Trophoblast cell (in vitro differentiated cells and primary cell): ENCODE measurements around the gene CCDC106.

Experiments
- DNase-seq, 2 donors: peaks; one replicate each; pipeline ENCODE4 v3.0.0-alpha.2; 2016
- H2AFZ ChIP-seq: 2 replicates; pipeline ENCODE4 v1.6.1; 2013; ENCODE audit warnings: low read length, moderate library complexity, mild to moderate bottlenecking; ENCODE audit not compliant: insufficient read depth, poor library complexity
- H2AK5ac ChIP-seq: 2 replicates; pipeline ENCODE4 v1.6.1; 2013; ENCODE audit warnings: mild to moderate bottlenecking, low read length
- H2BK120ac ChIP-seq: 2 replicates; pipeline ENCODE4 v1.6.1; 2013; ENCODE audit warnings: low read length, mild to moderate bottlenecking, moderate library complexity; ENCODE audit not compliant: insufficient read depth, poor library complexity
- H2BK12ac ChIP-seq: 2 replicates; pipeline ENCODE4 v1.6.1; 2013; ENCODE audit warnings: mild to moderate bottlenecking, low read length, moderate library complexity
- H2BK5ac ChIP-seq: 2 replicates; pipeline ENCODE4 v1.6.1; 2013; ENCODE audit warnings: low read length, low read depth, moderate library complexity, mild to moderate bottlenecking; ENCODE audit not compliant: poor library complexity
- H3K14ac ChIP-seq: 2 replicates; pipeline ENCODE4 v1.6.1; 2013; ENCODE audit warnings: mild to moderate bottlenecking, low read length
- H3K18ac ChIP-seq: 2 replicates; pipeline ENCODE4 v1.6.1; 2013; ENCODE audit warnings: mild to moderate bottlenecking, low read length
- H3K23ac ChIP-seq: 2 replicates; pipeline ENCODE4 v1.6.1; 2013; ENCODE audit warnings: low read length
- H3K27ac ChIP-seq: 2 replicates; pipeline ENCODE4 v1.5.1; 2013; ENCODE audit warnings: low read depth, mild to moderate bottlenecking, inconsistent platforms, low read length, moderate library complexity
- H3K27me3 ChIP-seq: 2 replicates; pipeline ENCODE4 v1.6.1; 2013; ENCODE audit warnings: inconsistent platforms, mild to moderate bottlenecking, low read length, moderate library complexity; ENCODE audit not compliant: insufficient read depth
- H3K36me3 ChIP-seq, 2 experiments: 1 replicate in 1 of 2; 2 replicates in 1 of 2; pipeline ENCODE4 v1.6.1; 2013; ENCODE audit warnings: low read length in 2 of 2, mild to moderate bottlenecking in 2 of 2, moderate library complexity in 1 of 2; ENCODE audit not compliant: insufficient read depth in 2 of 2, control insufficient read depth in 1 of 2
- H3K4ac ChIP-seq: 2 replicates; pipeline ENCODE4 v1.6.1; 2013; ENCODE audit warnings: low read depth, mild to moderate bottlenecking, low read length, moderate library complexity
- H3K4me1 ChIP-seq, 2 experiments: 1 replicate in 1 of 2; 2 replicates in 1 of 2; pipeline ENCODE4 v1.6.1; 2013; ENCODE audit warnings: low read length in 2 of 2, mild to moderate bottlenecking in 2 of 2, moderate library complexity in 1 of 2; ENCODE audit not compliant: insufficient read depth in 2 of 2, control insufficient read depth in 1 of 2
- H3K4me2 ChIP-seq: 2 replicates; pipeline ENCODE4 v1.6.1; 2013; ENCODE audit warnings: inconsistent platforms, mild to moderate bottlenecking, low read length, moderate library complexity
- H3K4me3 ChIP-seq: 2 replicates; pipeline ENCODE4 v1.5.1; 2013; ENCODE audit warnings: mild to moderate bottlenecking, low read depth, low read length, inconsistent platforms
- H3K79me1 ChIP-seq: one replicate; pipeline ENCODE4 v1.6.1; 2013; ENCODE audit warnings: low read length
- H3K79me2 ChIP-seq: 2 replicates; pipeline ENCODE4 v1.6.1; 2013; ENCODE audit warnings: low read length, mild to moderate bottlenecking; ENCODE audit not compliant: control insufficient read depth, insufficient read depth, poor library complexity
- H3K9ac ChIP-seq: 2 replicates; pipeline ENCODE4 v1.6.1; 2013; ENCODE audit warnings: mild to moderate bottlenecking, low read length
- H3K9me3 ChIP-seq: 2 replicates; pipeline ENCODE4 v1.6.1; 2013; ENCODE audit warnings: low read depth, mild to moderate bottlenecking, control low read depth, inconsistent platforms, low read length; ENCODE audit not compliant: insufficient read depth
- H4K12ac ChIP-seq: 2 replicates; pipeline ENCODE4 v1.6.1; 2013; ENCODE audit warnings: low read depth, mild to moderate bottlenecking, low read length, moderate library complexity
- H4K8ac ChIP-seq: 2 replicates; pipeline ENCODE4 v1.6.1; 2013; ENCODE audit warnings: low read depth, mild to moderate bottlenecking, low read length, moderate library complexity
- H4K91ac ChIP-seq: one replicate; pipeline ENCODE4 v1.6.1; 2013; ENCODE audit warnings: low read depth, mild to moderate bottlenecking, low read length, moderate library complexity
- WGBS: extraction: QIAGEN DNeasy Blood & Tissue Kit; methylation state at CpG from one replicate; pipeline ENCODE4 v1.1.7; 2013; ENCODE audit warnings: missing lambda C conversion rate; ENCODE audit not compliant: insufficient read length, insufficient coverage; ENCODE audit errors: extremely low coverage; 5-methylcytosine and 5-hydroxymethylcytosine counted together

Gene CCDC106

GRCh38 chr19:55659822-55660221, 11.8 kb downstream of the CCDC106 start:
- WGBS, result no CpG with 5 or more reads among the region's 9 CpGs
- Histone ChIP-seq H4K91ac (no peak overlapping the region), H3K4me1 (peaks cover 3 to 10% of the 10 kb centered on the region in 2 experiments), H3K27ac (no peak overlapping the region), H3K36me3 (peaks cover 67 to 71% of the 10 kb centered on the region in 2 experiments), H2AFZ (no peak overlapping the region), H2AK5ac (no peak overlapping the region), H3K4me3 (no peak overlapping the region), H3K4me2 (no peak overlapping the region), H3K27me3 (no peaks in the 10 kb centered on the region), H3K18ac (no peak overlapping the region), H2BK5ac (no peak overlapping the region), H3K79me1 (peaks cover 6% of the 10 kb centered on the region), H3K23ac (no peak overlapping the region), H3K9me3 (peaks cover 1% of the 10 kb centered on the region), H3K4ac (peak overlapping the region; percentile 98), H4K8ac (no peak overlapping the region), H3K9ac (no peak overlapping the region), H3K79me2 (peaks cover 42% of the 10 kb centered on the region), H4K12ac (no peak overlapping the region), H3K14ac (no peak overlapping the region), H2BK12ac (no peak overlapping the region), H2BK120ac (no peak overlapping the region)
- no peak for DNase-seq

GRCh38 chr19:55660404-55660803, 12.4 kb downstream of the CCDC106 start:
- Histone ChIP-seq H3K79me1 (peaks cover under 1% of the 10 kb centered on the region), H2AK5ac (no peak overlapping the region), H3K4me3 (no peak overlapping the region), H2BK12ac (no peak overlapping the region), H3K4ac (peak overlapping the region; percentile 22), H3K9me3 (peaks cover 1% of the 10 kb centered on the region), H3K27me3 (no peaks in the 10 kb centered on the region), H3K4me2 (no peak overlapping the region), H3K27ac (no peak overlapping the region), H4K12ac (no peak overlapping the region), H2AFZ (no peak overlapping the region), H3K36me3 (peaks cover 71 to 75% of the 10 kb centered on the region in 2 experiments), H2BK5ac (no peak overlapping the region), H4K91ac (no peak overlapping the region), H3K9ac (no peak overlapping the region), H3K4me1 (peaks cover 3 to 10% of the 10 kb centered on the region in 2 experiments), H2BK120ac (no peak overlapping the region), H3K23ac (no peak overlapping the region), H3K79me2 (peaks cover 37% of the 10 kb centered on the region), H3K18ac (no peak overlapping the region), H3K14ac (no peak overlapping the region), H4K8ac (no peak overlapping the region)
- whole genome bisulfite sequencing, result no CpG with 5 or more reads among the region's 12 CpGs
- DNase-seq, result no peak

GRCh38 chr19:55660991-55661390, 13.0 kb downstream of the CCDC106 start:
- no peak overlapping the region for H4K8ac ChIP-seq
- H3K14ac ChIP-seq, result no peak overlapping the region
- peaks cover 31% of the 10 kb centered on the region for H3K79me2 ChIP-seq
- H3K4me3 ChIP-seq, result no peak overlapping the region
- no peak overlapping the region for H3K27ac ChIP-seq
- H3K9ac ChIP-seq, result no peak overlapping the region
- H4K91ac ChIP-seq, result no peak overlapping the region
- no peak overlapping the region for H4K12ac ChIP-seq
- no peaks in the 10 kb centered on the region for H3K79me1 ChIP-seq
- peaks cover 1% of the 10 kb centered on the region for H3K9me3 ChIP-seq
- no peak overlapping the region for H3K18ac ChIP-seq
- H2BK12ac ChIP-seq, result no peak overlapping the region
- DNase-seq, result no peak
- H2AFZ ChIP-seq, result no peak overlapping the region
- peaks cover 3 to 10% of the 10 kb centered on the region in 2 experiments for H3K4me1 ChIP-seq
- H3K4me2 ChIP-seq, result no peak overlapping the region
- H3K4ac ChIP-seq, result no peak overlapping the region
- no CpG with 5 or more reads among the region's 16 CpGs for WGBS
- peaks cover 76 to 80% of the 10 kb centered on the region in 2 experiments for H3K36me3 ChIP-seq
- no peak overlapping the region for H3K23ac ChIP-seq
- H2AK5ac ChIP-seq, result no peak overlapping the region
- H3K27me3 ChIP-seq, result no peaks in the 10 kb centered on the region
- H2BK5ac ChIP-seq, result no peak overlapping the region
- H2BK120ac ChIP-seq, result no peak overlapping the region

- Histone ChIP-seq H2BK120ac (no peak overlapping the region), H4K12ac (no peak overlapping the region), H3K79me2 (peaks cover 24% of the 10 kb centered on the region), H3K18ac (no peak overlapping the region), H3K23ac (no peak overlapping the region), H3K4me2 (no peak overlapping the region), H4K91ac (no peak overlapping the region), H3K27me3 (no peaks in the 10 kb centered on the region), H2AK5ac (no peak overlapping the region), H2BK5ac (no peak overlapping the region), H4K8ac (no peak overlapping the region), H3K4me1 (peaks cover 0 to 6% of the 10 kb centered on the region in 2 experiments), H3K9me3 (peaks cover 1% of the 10 kb centered on the region), H3K4ac (no peak overlapping the region), H3K27ac (no peak overlapping the region), H3K4me3 (no peak overlapping the region), H3K14ac (no peak overlapping the region), H3K79me1 (no peaks in the 10 kb centered on the region), H2BK12ac (no peak overlapping the region), H2AFZ (no peak overlapping the region), H3K9ac (no peak overlapping the region), H3K36me3 (peaks cover 85 to 88% of the 10 kb centered on the region in 2 experiments)
- no peak for DNase-seq
- WGBS, result no CpG with 5 or more reads among the region's 7 CpGs
Measured at GRCh38 chr19:55661826-55662225, 13.8 kb downstream of the CCDC106 start.
